GM12878 (cell line): ENCODE data around the gene C19orf38. TPM values are rescaled to one million over a fixed set of nuclear protein-coding genes. Genes with fewer than 3 reads are reported as not detected.

Source experiments
- ATAC-seq: fragments of 200-7000 bp; cut with Tn5 transposase; 3 replicates; pipeline ENCODE4 v1.9.1; 2020; ENCODE audit warnings: mild to moderate bottlenecking, moderate library complexity
- BruUV-seq: library from RNA; stranded (reverse); fragments of 400-500 nt; replicated peaks from 2 replicates; lab custom pipeline; 2021; lab: Mats Ljungman, UMichigan
- CTCF ChIA-PET: fragments of 300-600 bp; sonication (Branson Sonifier 250); formaldehyde crosslinking; extraction: SDS; loops from one replicate; lab custom pipeline; 2021; ENCODE audit warnings: inconsistent platforms; lab: Yijun Ruan, JAX
- POLR2A ChIA-PET: fragments of 350-600 bp; formaldehyde crosslinking; extraction: SDS; loops from one replicate; lab custom pipeline; 2021; ENCODE audit warnings: inconsistent platforms; lab: Charles Lee
- RAD21 ChIA-PET: fragments of 300-600 bp; sonication (Branson Sonifier 250); formaldehyde crosslinking; loops from one replicate; lab custom pipeline; 2023; ENCODE audit warnings: antibody characterized with exemption; ENCODE audit not compliant: unreplicated experiment; lab: Charles Lee
- SMC1A ChIA-PET: fragments of 300-600 bp; sonication (Branson Sonifier 250); formaldehyde crosslinking; loops from one replicate; lab custom pipeline; 2023; ENCODE audit not compliant: unreplicated experiment, uncharacterized antibody; lab: Charles Lee
- DNase-seq: peaks from one replicate; pipeline ENCODE4 v3.0.0-alpha.2; 2011; ENCODE audit warnings: low read depth, low spot score
- FAIRE-seq: peaks from 3 replicates; lab custom pipeline; 2011; peaks lifted over from hg19 to GRCh38; lab: Jason Lieb, UNC
- H2AFZ ChIP-seq: 2 replicates; pipeline ENCODE4 v1.6.0; 2011; ENCODE audit warnings: low read depth, low read length, control low read depth; ENCODE audit not compliant: control insufficient read depth
- H3K27ac ChIP-seq: 2 replicates; pipeline ENCODE4 v1.5.1; 2011; ENCODE audit warnings: control low read depth; ENCODE audit not compliant: control insufficient read depth, insufficient read depth
- H3K27me3 ChIP-seq, 2 experiments: replicated peaks in 1 of 2; 2 replicates each; pipeline versions ENCODE4 v1.6.0 to v1.6.1; 2011; ENCODE audit warnings: low read length in 1 of 2; ENCODE audit not compliant: control insufficient read depth in 2 of 2, insufficient read depth in 2 of 2
- H3K36me3 ChIP-seq, 2 experiments: 2 replicates each; pipeline ENCODE4 v1.5.1; 2011; ENCODE audit warnings: low read length in 1 of 2; ENCODE audit not compliant: control insufficient read depth in 2 of 2, insufficient read depth in 2 of 2
- H3K4me1 ChIP-seq: 2 replicates; pipeline ENCODE4 v1.6.1; 2011; ENCODE audit warnings: mild to moderate bottlenecking, low read length, moderate library complexity, mixed read lengths; ENCODE audit not compliant: control insufficient read depth, insufficient read depth
- H3K4me2 ChIP-seq: 2 replicates; pipeline ENCODE4 v1.6.0; 2011; ENCODE audit warnings: control low read depth; ENCODE audit not compliant: control insufficient read depth, insufficient read depth
- H3K4me3 ChIP-seq: fragments of 200-600 bp; sonication (generic); 2 replicates; pipeline ENCODE4 v1.5.1; 2016
- H3K79me2 ChIP-seq: 2 replicates; pipeline ENCODE4 v1.6.0; 2011; ENCODE audit warnings: low read length; ENCODE audit not compliant: control insufficient read depth, insufficient read depth
- H3K9ac ChIP-seq: 2 replicates; pipeline ENCODE4 v1.8.0; 2011; ENCODE audit warnings: low read length, control low read depth, mixed read lengths; ENCODE audit not compliant: control insufficient read depth, insufficient read depth
- H3K9me3 ChIP-seq: replicated peaks from 3 replicates; pipeline ENCODE4 v1.5.1; 2011; ENCODE audit warnings: mild to moderate bottlenecking, low read length; ENCODE audit not compliant: control insufficient read depth, insufficient read depth
- H4K20me1 ChIP-seq: 2 replicates; pipeline ENCODE4 v1.6.0; 2011; ENCODE audit not compliant: control insufficient read depth, insufficient read depth
- ATF7 ChIP-seq: fragments of 450-650 bp; IDR thresholded peaks from 2 replicates; pipeline ENCODE4 v1.6.1; 2016; ENCODE audit warnings: low read depth, mild to moderate bottlenecking
- CBFB ChIP-seq: IDR thresholded peaks from 2 replicates; pipeline ENCODE4 v1.6.1; 2016; ENCODE audit warnings: antibody characterized with exemption, low read depth
- CHD4 ChIP-seq: fragments of 200-600 bp; sonication (generic); IDR thresholded peaks from 2 replicates; pipeline ENCODE4 v1.6.1; 2016; ENCODE audit warnings: mild to moderate bottlenecking
- E2F8 ChIP-seq: fragments of 450-650 bp; IDR thresholded peaks from 2 replicates; pipeline ENCODE4 v1.6.1; 2018; ENCODE audit warnings: mild to moderate bottlenecking, low read depth, moderate library complexity; ENCODE audit not compliant: partially characterized antibody
- IRF3 ChIP-seq: fragments of 450-650 bp; IDR thresholded peaks from 2 replicates; pipeline ENCODE4 v1.6.1; 2014; ENCODE audit warnings: mild to moderate bottlenecking
- NFIC ChIP-seq: IDR thresholded peaks from 2 replicates; pipeline ENCODE4 v1.6.1; 2012; ENCODE audit warnings: low read depth, mild to moderate bottlenecking, inconsistent platforms, low read length, moderate library complexity
- NFYB ChIP-seq: IDR thresholded peaks from 2 replicates; pipeline ENCODE4 v1.6.1; 2011; ENCODE audit warnings: low read depth, mild to moderate bottlenecking, low read length, improper control_type of control experiment, moderate library complexity; ENCODE audit not compliant: insufficient read depth
- PAX8 ChIP-seq: fragments of 450-650 bp; IDR thresholded peaks from 2 replicates; pipeline ENCODE4 v1.6.1; 2017; ENCODE audit warnings: mild to moderate bottlenecking, moderate library complexity
- RBBP5 ChIP-seq: fragments of 200-600 bp; sonication (generic); conservative IDR thresholded peaks from 2 replicates; pipeline ENCODE4 v1.6.1; 2016
- SREBF1 ChIP-seq: IDR thresholded peaks from 2 replicates; pipeline ENCODE4 v1.6.1; 2012; ENCODE audit warnings: mild to moderate bottlenecking, low read length
- SRF ChIP-seq, 2 experiments: IDR thresholded peaks; 2 replicates each; pipeline ENCODE4 v1.6.1; 2011; ENCODE audit warnings: low read depth in 2 of 2, low read length in 2 of 2, mild to moderate bottlenecking in 1 of 2, moderate library complexity in 1 of 2
- TBL1XR1 ChIP-seq: IDR thresholded peaks from 2 replicates; pipeline ENCODE4 v1.6.1; 2012; ENCODE audit warnings: low read depth, low read length, improper control_type of control experiment
- ZNF384 ChIP-seq: IDR thresholded peaks from 2 replicates; pipeline ENCODE4 v1.6.1; 2012; ENCODE audit warnings: low read depth, mild to moderate bottlenecking, low read length, improper control_type of control experiment, borderline replicate concordance
- ZNF687 ChIP-seq: fragments of 450-650 bp; IDR thresholded peaks from 2 replicates; pipeline ENCODE4 v1.6.1; 2017; ENCODE audit warnings: mild to moderate bottlenecking, moderate library complexity
- WGBS: methylation state at CpG from one replicate; pipeline ENCODE4 v1.1.6; 2016; ENCODE audit warnings: low lambda C conversion rate; ENCODE audit not compliant: insufficient replicate concordance, insufficient coverage; ENCODE audit errors: missing lambda C conversion rate; 5-methylcytosine and 5-hydroxymethylcytosine counted together
- in situ Hi-C: fragments of 300-500 bp; cut with MboI; formaldehyde crosslinking; loops from 9 replicates; pipeline ENCODE4 v1.14.3; 2018; ENCODE audit warnings: mixed read lengths
- intact Hi-C: fragments of 100-400 bp; cut with micrococcal nuclease; formaldehyde crosslinking; loops from one replicate; pipeline ENCODE4 v1.14.2; 2022; ENCODE audit not compliant: unreplicated experiment
- polyA plus RNA-seq, 11 experiments: library from polyadenylated mRNA; depleted of rRNA in 4 of 11; unstranded in 6 of 11; stranded (reverse) in 5 of 11; fragments of >200 nt; fragmentation: Nextera tagmentation in 4 of 11; fragmentation: Illumina TruSeq in 1 of 11; extraction: Ambion mirVana in 4 of 11; extraction: Trizol in 1 of 11; gene quantifications; 1 replicate in 1 of 11; 2 replicates in 10 of 11; pipeline versions ENCODE4 v1.2.1 to v1.2.3, GENCODE V29; 2011 to 2016; ENCODE audit warnings: inconsistent platforms in 2 of 11, missing spikeins in 2 of 11, low read depth in 1 of 11
- total RNA-seq, 4 experiments: library from RNA; depleted of rRNA in 3 of 4; stranded (reverse); fragments of >200 nt in 3 of 4; fragmentation: Illumina TruSeq in 1 of 4; extraction: Trizol in 1 of 4; gene quantifications; 2 replicates each; pipeline versions ENCODE4 v1.2.1 to v1.2.3, GENCODE V29; 2013 to 2021

The C19orf38 gene
- total and polyA plus RNA-seq, 10 of the 15 experiments (the other 5 are each of a cell fraction or from before 2014, with no cell fraction given), result 2.6 to 7.5 (median 5.0) TPM

GRCh38 chr19:10895363-10895762 lies 47.1 kb downstream of the C19orf38 start (continued):
- TF ChIP-seq E2F8, result no peak

- H3K9me3 ChIP-seq, result no peaks in the 10 kb centered on the region
- no TSS peak for BruUV-seq
- ATAC-seq, result no peak
- no peak overlapping the region for H3K9ac ChIP-seq
- H3K4me2 ChIP-seq, result no peak overlapping the region
- RAD21 ChIA-PET, result no interaction called here
- H3K36me3 ChIP-seq, result peaks cover 3 to 20% of the 10 kb centered on the region in 2 experiments
- POLR2A ChIA-PET, result no interaction called here
- no peak for FAIRE-seq
- H4K20me1 ChIP-seq, result peaks cover 3% of the 10 kb centered on the region
- peaks cover 4% of the 10 kb centered on the region; the same call in 1 of the 2 replicates for H3K4me1 ChIP-seq
- WGBS, result 92% methylated on average over 12 of the region's 12 CpGs
- SMC1A ChIA-PET, result no interaction called here
- no peak overlapping the region for H2AFZ ChIP-seq
- no peak for DNase-seq
- in situ Hi-C loops (no loop called here), intact Hi-C loops (no loop called here)
- H3K27me3 ChIP-seq, result no peaks in the 10 kb centered on the region
- peaks cover 35% of the 10 kb centered on the region for H3K79me2 ChIP-seq
- H3K27ac ChIP-seq, result no peak overlapping the region
- CTCF ChIA-PET, result no interaction called here
- H3K4me3 ChIP-seq, result no peak overlapping the region
- no peak for TF ChIP-seq NFYB
- no peak for TF ChIP-seq IRF3
- no peak for TF ChIP-seq ZNF687
- TF ChIP-seq CBFB, result no peak
- no peak for TF ChIP-seq ZNF384
- TF ChIP-seq SRF (IDR thresholded peaks at IDR 0.05; ENCODE audit: low read depth in 2 of 2, low read length in 2 of 2), result no peak
- TF ChIP-seq PAX8, result no peak
- TF ChIP-seq SREBF1, result no peak
- no peak for TF ChIP-seq NFIC
- TF ChIP-seq RBBP5, result no peak
- TF ChIP-seq ATF7, result no peak
- no peak for TF ChIP-seq CHD4
- TF ChIP-seq TBL1XR1, result no peak
Observed at GRCh38 chr19:10895920-10896319, 47.7 kb downstream of the C19orf38 start.
